HEK293 (cell line): ENCODE data around the gene TCERG1L.

Experiments
- CTCF ChIA-PET: fragments of 350-600 bp; formaldehyde crosslinking; extraction: SDS; loops from one replicate; lab custom pipeline; 2021; ENCODE audit warnings: antibody characterized with exemption; lab: Yijun Ruan, JAX
- POLR2A ChIA-PET: fragments of 300-600 bp; formaldehyde crosslinking; extraction: SDS; loops from one replicate; lab custom pipeline; 2020; ENCODE audit warnings: antibody characterized with exemption, inconsistent platforms; lab: Yijun Ruan, JAX
- H3K27ac ChIP-seq: fragments of 200-500 bp; sonication (Bioruptor generic); 2 replicates; pipeline ENCODE4 v1.5.1; 2014; ENCODE audit warnings: low read depth, low read length, control low read depth, inconsistent platforms; ENCODE audit errors: extremely low read depth
- H3K36me3 ChIP-seq, 2 experiments: fragments of 200-500 bp in 1 of 2; sonication (Bioruptor generic) in 1 of 2; 1 replicate in 1 of 2; 2 replicates in 1 of 2; pipeline ENCODE4 v1.5.1; 2014 to 2017; ENCODE audit warnings: inconsistent platforms in 2 of 2, low read length in 2 of 2; ENCODE audit not compliant: control insufficient read depth in 2 of 2, insufficient read depth in 1 of 2
- H3K4me1 ChIP-seq: fragments of 200-500 bp; sonication (Bioruptor generic); 2 replicates; pipeline ENCODE4 v1.5.1; 2014; ENCODE audit warnings: mild to moderate bottlenecking, low read length, inconsistent platforms; ENCODE audit not compliant: control insufficient read depth, insufficient read depth
- H3K4me3 ChIP-seq: 2 replicates; pipeline ENCODE4 v1.5.1; 2011; ENCODE audit warnings: low read depth, mild to moderate bottlenecking, control low read depth, low read length, moderate library complexity
- H3K9me3 ChIP-seq: fragments of 200-500 bp; sonication (Bioruptor generic); 2 replicates; pipeline ENCODE4 v1.5.1; 2014; ENCODE audit warnings: low read depth, low read length, inconsistent platforms; ENCODE audit not compliant: control insufficient read depth, insufficient read depth
- EGR2 ChIP-seq: fragments of 450-650 bp; formaldehyde crosslinking; IDR thresholded peaks from 2 replicates; pipeline ENCODE4 v1.5.1; 2016; ENCODE audit warnings: low read depth, missing biosample characterization, missing genetic modification characterization
- GLI4 ChIP-seq: fragments of 450-650 bp; formaldehyde crosslinking; IDR thresholded peaks from 2 replicates; pipeline ENCODE4 v1.5.1; 2016; ENCODE audit warnings: missing biosample characterization, missing genetic modification characterization
- OSR2 ChIP-seq: fragments of 450-650 bp; formaldehyde crosslinking; IDR thresholded peaks from 2 replicates; pipeline ENCODE4 v1.5.1; 2016; ENCODE audit warnings: missing biosample characterization, missing genetic modification characterization
- OVOL3 ChIP-seq: fragments of 450-650 bp; formaldehyde crosslinking; IDR thresholded peaks from 2 replicates; pipeline ENCODE4 v1.5.1; 2016; ENCODE audit warnings: missing biosample characterization, missing genetic modification characterization
- YY1 ChIP-seq: fragments of 450-650 bp; formaldehyde crosslinking; IDR thresholded peaks from 2 replicates; pipeline ENCODE4 v1.5.1; 2018; ENCODE audit warnings: missing biosample characterization, missing genetic modification characterization
- YY2 ChIP-seq: fragments of 450-650 bp; formaldehyde crosslinking; IDR thresholded peaks from 2 replicates; pipeline ENCODE4 v1.5.1; 2016; ENCODE audit warnings: missing biosample characterization, missing genetic modification characterization
- ZBTB21 ChIP-seq: fragments of 450-650 bp; formaldehyde crosslinking; IDR thresholded peaks from 2 replicates; pipeline ENCODE4 v1.5.1; 2017; ENCODE audit warnings: missing biosample characterization, missing genetic modification characterization
- ZNF132 ChIP-seq: fragments of 450-650 bp; formaldehyde crosslinking; IDR thresholded peaks from 2 replicates; pipeline ENCODE4 v1.5.1; 2017; ENCODE audit warnings: missing biosample characterization, missing genetic modification characterization, borderline replicate concordance
- ZNF138 ChIP-seq: fragments of 450-650 bp; formaldehyde crosslinking; IDR thresholded peaks from 2 replicates; pipeline ENCODE4 v1.5.1; 2016; ENCODE audit warnings: missing biosample characterization, missing genetic modification characterization, borderline replicate concordance
- ZNF16 ChIP-seq: fragments of 450-650 bp; formaldehyde crosslinking; IDR thresholded peaks from 2 replicates; pipeline ENCODE4 v1.5.1; 2016; ENCODE audit warnings: low read depth, missing biosample characterization, missing genetic modification characterization
- ZNF175 ChIP-seq: fragments of 450-650 bp; formaldehyde crosslinking; IDR thresholded peaks from 2 replicates; pipeline ENCODE4 v1.5.1; 2016; ENCODE audit warnings: missing biosample characterization, missing genetic modification characterization
- ZNF184 ChIP-seq: fragments of 450-650 bp; IDR thresholded peaks from 2 replicates; pipeline ENCODE4 v1.5.1; 2018; ENCODE audit warnings: missing biosample characterization, mild to moderate bottlenecking, missing genetic modification characterization
- ZNF266 ChIP-seq: fragments of 450-650 bp; formaldehyde crosslinking; IDR thresholded peaks from 2 replicates; pipeline ENCODE4 v1.5.1; 2016; ENCODE audit warnings: missing biosample characterization, missing genetic modification characterization, low read depth
- ZNF354C ChIP-seq: fragments of 450-650 bp; formaldehyde crosslinking; IDR thresholded peaks from 2 replicates; pipeline ENCODE4 v1.5.1; 2016; ENCODE audit warnings: missing biosample characterization, missing genetic modification characterization, low read depth, borderline replicate concordance
- ZNF391 ChIP-seq: fragments of 450-650 bp; formaldehyde crosslinking; IDR thresholded peaks from 2 replicates; pipeline ENCODE4 v1.5.1; 2016; ENCODE audit warnings: low read depth, missing biosample characterization, missing genetic modification characterization, borderline replicate concordance
- ZNF626 ChIP-seq: fragments of 450-650 bp; sonication (Bioruptor Pico); formaldehyde crosslinking; IDR thresholded peaks from 2 replicates; pipeline ENCODE4 v1.5.1; 2018; ENCODE audit warnings: missing biosample characterization, missing genetic modification characterization, inconsistent platforms
- ZNF654 ChIP-seq: fragments of 450-650 bp; formaldehyde crosslinking; IDR thresholded peaks from 2 replicates; pipeline ENCODE4 v1.5.1; 2016; ENCODE audit warnings: low read depth, missing biosample characterization, missing genetic modification characterization
- ZNF747 ChIP-seq: fragments of 450-650 bp; formaldehyde crosslinking; IDR thresholded peaks from 2 replicates; pipeline ENCODE4 v1.5.1; 2016; ENCODE audit warnings: missing biosample characterization, missing genetic modification characterization
- ZNF837 ChIP-seq: fragments of 450-650 bp; formaldehyde crosslinking; IDR thresholded peaks from 2 replicates; pipeline ENCODE4 v1.5.1; 2016; ENCODE audit warnings: missing biosample characterization, missing genetic modification characterization
- ZNF843 ChIP-seq: fragments of 450-650 bp; formaldehyde crosslinking; IDR thresholded peaks from 2 replicates; pipeline ENCODE4 v1.5.1; 2016; ENCODE audit warnings: missing biosample characterization, missing genetic modification characterization
- TF ChIP-seq, protein P1 (sequence below): fragments of 450-650 bp; formaldehyde crosslinking; IDR thresholded peaks from 2 replicates; pipeline ENCODE4 v1.5.1; 2016; ENCODE audit warnings: missing biosample characterization, missing genetic modification characterization
- TF ChIP-seq, protein P2 (sequence below): fragments of 450-650 bp; formaldehyde crosslinking; IDR thresholded peaks from 2 replicates; pipeline ENCODE4 v1.5.1; 2016; ENCODE audit warnings: missing biosample characterization, missing genetic modification characterization
- TF ChIP-seq, protein P3 (sequence below): fragments of 450-650 bp; formaldehyde crosslinking; IDR thresholded peaks from 2 replicates; pipeline ENCODE4 v1.5.1; 2016; ENCODE audit warnings: missing biosample characterization, missing genetic modification characterization, borderline replicate concordance

TCERG1L gene

DNA sequence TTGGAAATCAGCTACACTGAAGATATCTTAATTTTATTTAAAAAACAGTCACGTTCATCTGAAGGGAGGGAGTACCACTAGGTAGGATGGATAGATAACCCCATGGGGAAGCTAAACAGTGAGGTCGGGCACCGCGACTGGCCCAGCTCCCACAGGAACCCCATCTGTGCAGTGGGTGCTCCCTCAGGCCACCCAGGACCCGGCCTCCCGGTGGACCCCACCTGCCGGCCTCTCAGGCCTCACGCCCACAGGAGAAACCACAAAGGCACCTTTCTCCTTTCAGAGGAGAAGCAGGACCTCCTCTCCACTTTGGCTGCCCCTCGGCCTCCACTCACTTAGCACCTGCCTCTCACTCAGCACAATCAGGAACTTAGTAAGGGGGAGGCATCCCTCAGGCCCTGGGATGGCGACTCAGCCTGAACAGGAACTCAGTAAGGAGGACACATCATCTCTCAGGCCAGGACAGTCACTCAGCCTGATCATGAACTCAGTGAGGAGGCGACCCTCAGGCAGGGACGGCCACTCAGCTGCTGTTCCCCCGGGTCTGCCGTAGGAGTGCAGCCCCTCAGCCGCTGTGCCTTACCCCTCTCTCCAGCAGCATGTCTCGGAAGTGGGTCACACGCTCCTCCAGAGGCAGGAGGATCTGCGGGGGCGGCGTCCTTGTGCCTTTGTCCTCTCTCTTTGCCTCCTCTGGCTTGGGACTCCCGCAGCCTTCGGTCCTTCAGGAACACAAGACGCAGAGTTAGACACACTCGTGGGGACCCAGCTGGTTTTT lies 195.1 kb downstream of the TCERG1L start:
- POLR2A ChIA-PET = no interaction called here
- H3K36me3 ChIP-seq = no peaks in the 10 kb centered on the region
- H3K4me3 ChIP-seq = no peak overlapping the region
- TF ChIP-seq, protein P1, sequence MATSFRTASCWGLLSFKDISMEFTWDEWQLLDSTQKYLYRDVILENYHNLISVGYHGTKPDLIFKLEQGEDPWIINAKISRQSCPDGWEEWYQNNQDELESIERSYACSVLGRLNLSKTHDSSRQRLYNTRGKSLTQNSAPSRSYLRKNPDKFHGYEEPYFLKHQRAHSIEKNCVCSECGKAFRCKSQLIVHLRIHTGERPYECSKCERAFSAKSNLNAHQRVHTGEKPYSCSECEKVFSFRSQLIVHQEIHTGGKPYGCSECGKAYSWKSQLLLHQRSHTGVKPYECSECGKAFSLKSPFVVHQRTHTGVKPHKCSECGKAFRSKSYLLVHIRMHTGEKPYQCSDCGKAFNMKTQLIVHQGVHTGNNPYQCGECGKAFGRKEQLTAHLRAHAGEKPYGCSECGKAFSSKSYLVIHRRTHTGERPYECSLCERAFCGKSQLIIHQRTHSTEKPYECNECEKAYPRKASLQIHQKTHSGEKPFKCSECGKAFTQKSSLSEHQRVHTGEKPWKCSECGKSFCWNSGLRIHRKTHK (tag by site-specific recombination) = no peak
- TF ChIP-seq, protein P2, sequence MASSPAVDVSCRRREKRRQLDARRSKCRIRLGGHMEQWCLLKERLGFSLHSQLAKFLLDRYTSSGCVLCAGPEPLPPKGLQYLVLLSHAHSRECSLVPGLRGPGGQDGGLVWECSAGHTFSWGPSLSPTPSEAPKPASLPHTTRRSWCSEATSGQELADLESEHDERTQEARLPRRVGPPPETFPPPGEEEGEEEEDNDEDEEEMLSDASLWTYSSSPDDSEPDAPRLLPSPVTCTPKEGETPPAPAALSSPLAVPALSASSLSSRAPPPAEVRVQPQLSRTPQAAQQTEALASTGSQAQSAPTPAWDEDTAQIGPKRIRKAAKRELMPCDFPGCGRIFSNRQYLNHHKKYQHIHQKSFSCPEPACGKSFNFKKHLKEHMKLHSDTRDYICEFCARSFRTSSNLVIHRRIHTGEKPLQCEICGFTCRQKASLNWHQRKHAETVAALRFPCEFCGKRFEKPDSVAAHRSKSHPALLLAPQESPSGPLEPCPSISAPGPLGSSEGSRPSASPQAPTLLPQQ = no peak
- no peak for TF ChIP-seq ZBTB21 (tag by site-specific recombination)
- no peak for TF ChIP-seq ZNF16 (tag by site-specific recombination)
- TF ChIP-seq, all 188 proteins: peak for 0
- Histone ChIP-seq H3K4me1 (no peaks in the 10 kb centered on the region), H3K9me3 (no peaks in the 10 kb centered on the region), H3K27ac (no peak overlapping the region)
- CTCF ChIA-PET = no interaction called here

DNA sequence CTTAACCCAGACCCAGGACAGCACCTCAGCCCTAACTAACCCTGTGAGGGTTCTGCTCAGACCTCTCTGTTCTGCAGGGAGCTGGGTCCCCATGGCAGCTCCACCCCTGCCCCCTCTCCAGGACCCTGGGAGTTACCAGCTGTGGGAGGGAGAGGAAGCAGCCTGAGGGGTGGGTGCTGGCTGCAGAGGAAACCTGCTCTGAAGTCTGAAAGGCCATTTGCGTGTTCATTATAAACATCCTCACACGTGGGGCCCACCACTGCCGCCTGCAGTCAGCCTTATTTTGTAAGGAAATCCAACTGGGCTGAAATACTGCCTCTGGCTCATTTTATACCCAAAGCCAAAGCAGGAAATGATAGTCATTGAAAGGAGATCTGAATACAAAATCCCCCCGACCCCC lies 195.7 kb downstream of the TCERG1L start:
- CTCF ChIA-PET = no interaction called here
- no peak overlapping the region for H3K4me3 ChIP-seq
- H3K4me1 ChIP-seq = no peaks in the 10 kb centered on the region
- POLR2A ChIA-PET = no interaction called here
- no peak overlapping the region for H3K27ac ChIP-seq
- no peaks in the 10 kb centered on the region for H3K9me3 ChIP-seq
- no peaks in the 10 kb centered on the region for H3K36me3 ChIP-seq
- TF ChIP-seq YY1 (tag by site-specific recombination) (no peak), ZNF354C (tag by site-specific recombination) (no peak), ZNF837 (no peak), ZNF391 (tag by site-specific recombination) (no peak), ZNF843 (tag by site-specific recombination) (no peak), ZNF184 (tag by site-specific recombination) (no peak), ZNF654 (tag by site-specific recombination) (no peak), GLI4 (tag by site-specific recombination) (no peak), ZNF747 (tag by site-specific recombination) (no peak), ZNF138 (tag by site-specific recombination) (no peak), ZNF626 (tag by site-specific recombination) (no peak), EGR2 (tag by site-specific recombination) (no peak), ZNF175 (no peak)

DNA sequence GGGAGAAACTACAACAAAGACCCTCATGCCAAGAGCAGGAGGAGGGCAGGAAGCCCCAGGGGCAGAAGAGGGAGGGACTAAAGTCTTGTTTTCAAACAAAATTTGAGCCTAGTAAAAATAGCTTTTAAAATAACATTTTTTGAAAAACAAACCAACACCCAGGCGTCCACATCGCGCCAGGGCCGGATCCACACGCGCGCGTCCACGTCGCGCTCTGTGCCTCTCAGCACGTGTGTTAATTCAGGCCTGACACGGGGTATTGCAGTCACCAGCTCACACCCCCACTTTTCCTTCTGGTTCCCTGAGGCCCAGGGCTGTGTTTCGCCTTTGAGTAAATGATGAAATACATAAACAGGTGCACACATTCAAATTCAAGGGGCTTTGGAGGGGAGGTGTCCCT lies 196.2 kb downstream of the TCERG1L start:
- Histone ChIP-seq H3K27ac (no peak overlapping the region), H3K4me1 (no peaks in the 10 kb centered on the region), H3K9me3 (no peaks in the 10 kb centered on the region), H3K4me3 (no peak overlapping the region), H3K36me3 (no peaks in the 10 kb centered on the region)
- ChIA-PET CTCF (interaction anchor here (0.6 kb wide), 1 partner anchor 846 kb away, joined by 4 read pairs; no protein-coding TSS in a partner anchor), POLR2A (no interaction called here)
- TF ChIP-seq ZNF837 (no peak), ZNF175 (no peak), ZNF266 (tag by site-specific recombination) (no peak), OVOL3 (no peak), OSR2 (no peak), YY2 (tag by site-specific recombination) (no peak), ZNF132 (tag by site-specific recombination) (no peak)
- TF ChIP-seq, protein P3, sequence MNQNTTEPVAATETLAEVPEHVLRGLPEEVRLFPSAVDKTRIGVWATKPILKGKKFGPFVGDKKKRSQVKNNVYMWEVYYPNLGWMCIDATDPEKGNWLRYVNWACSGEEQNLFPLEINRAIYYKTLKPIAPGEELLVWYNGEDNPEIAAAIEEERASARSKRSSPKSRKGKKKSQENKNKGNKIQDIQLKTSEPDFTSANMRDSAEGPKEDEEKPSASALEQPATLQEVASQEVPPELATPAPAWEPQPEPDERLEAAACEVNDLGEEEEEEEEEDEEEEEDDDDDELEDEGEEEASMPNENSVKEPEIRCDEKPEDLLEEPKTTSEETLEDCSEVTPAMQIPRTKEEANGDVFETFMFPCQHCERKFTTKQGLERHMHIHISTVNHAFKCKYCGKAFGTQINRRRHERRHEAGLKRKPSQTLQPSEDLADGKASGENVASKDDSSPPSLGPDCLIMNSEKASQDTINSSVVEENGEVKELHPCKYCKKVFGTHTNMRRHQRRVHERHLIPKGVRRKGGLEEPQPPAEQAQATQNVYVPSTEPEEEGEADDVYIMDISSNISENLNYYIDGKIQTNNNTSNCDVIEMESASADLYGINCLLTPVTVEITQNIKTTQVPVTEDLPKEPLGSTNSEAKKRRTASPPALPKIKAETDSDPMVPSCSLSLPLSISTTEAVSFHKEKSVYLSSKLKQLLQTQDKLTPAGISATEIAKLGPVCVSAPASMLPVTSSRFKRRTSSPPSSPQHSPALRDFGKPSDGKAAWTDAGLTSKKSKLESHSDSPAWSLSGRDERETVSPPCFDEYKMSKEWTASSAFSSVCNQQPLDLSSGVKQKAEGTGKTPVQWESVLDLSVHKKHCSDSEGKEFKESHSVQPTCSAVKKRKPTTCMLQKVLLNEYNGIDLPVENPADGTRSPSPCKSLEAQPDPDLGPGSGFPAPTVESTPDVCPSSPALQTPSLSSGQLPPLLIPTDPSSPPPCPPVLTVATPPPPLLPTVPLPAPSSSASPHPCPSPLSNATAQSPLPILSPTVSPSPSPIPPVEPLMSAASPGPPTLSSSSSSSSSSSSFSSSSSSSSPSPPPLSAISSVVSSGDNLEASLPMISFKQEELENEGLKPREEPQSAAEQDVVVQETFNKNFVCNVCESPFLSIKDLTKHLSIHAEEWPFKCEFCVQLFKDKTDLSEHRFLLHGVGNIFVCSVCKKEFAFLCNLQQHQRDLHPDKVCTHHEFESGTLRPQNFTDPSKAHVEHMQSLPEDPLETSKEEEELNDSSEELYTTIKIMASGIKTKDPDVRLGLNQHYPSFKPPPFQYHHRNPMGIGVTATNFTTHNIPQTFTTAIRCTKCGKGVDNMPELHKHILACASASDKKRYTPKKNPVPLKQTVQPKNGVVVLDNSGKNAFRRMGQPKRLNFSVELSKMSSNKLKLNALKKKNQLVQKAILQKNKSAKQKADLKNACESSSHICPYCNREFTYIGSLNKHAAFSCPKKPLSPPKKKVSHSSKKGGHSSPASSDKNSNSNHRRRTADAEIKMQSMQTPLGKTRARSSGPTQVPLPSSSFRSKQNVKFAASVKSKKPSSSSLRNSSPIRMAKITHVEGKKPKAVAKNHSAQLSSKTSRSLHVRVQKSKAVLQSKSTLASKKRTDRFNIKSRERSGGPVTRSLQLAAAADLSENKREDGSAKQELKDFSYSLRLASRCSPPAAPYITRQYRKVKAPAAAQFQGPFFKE (tag by site-specific recombination) = no peak
